RWPE2 (cell line): ENCODE measurements around the gene GREM1.

Source experiments
- ATAC-seq: fragments of 200-7000 bp; cut with Tn5 transposase; 3 replicates; pipeline ENCODE4 v1.9.1; 2021; ENCODE audit warnings: low read depth
- DNase-seq: peaks from one replicate; pipeline ENCODE4 v3.0.0-alpha.2; 2020; ENCODE audit warnings: low spot score
- H3K27ac ChIP-seq: fragments of 450-650 bp; 2 replicates; pipeline ENCODE4 v1.5.1; 2017; ENCODE audit warnings: mild to moderate bottlenecking; ENCODE audit not compliant: poor library complexity, severe bottlenecking
- H3K27me3 ChIP-seq: fragments of 250-450 bp; sonication (Bioruptor Pico); 2 replicates; pipeline ENCODE4 v1.5.1; 2021; ENCODE audit warnings: mild to moderate bottlenecking, moderate library complexity; ENCODE audit not compliant: insufficient read depth, poor library complexity, severe bottlenecking
- H3K36me3 ChIP-seq: fragments of 250-450 bp; sonication (Bioruptor Pico); 2 replicates; pipeline ENCODE4 v1.5.1; 2020; ENCODE audit warnings: low read depth, mild to moderate bottlenecking, moderate library complexity
- H3K4me1 ChIP-seq: fragments of 250-450 bp; sonication (Bioruptor Pico); 2 replicates; pipeline ENCODE4 v1.5.1; 2021; ENCODE audit warnings: mild to moderate bottlenecking, moderate library complexity; ENCODE audit not compliant: insufficient read depth, poor library complexity, severe bottlenecking
- H3K4me3 ChIP-seq: fragments of 250-450 bp; sonication (Bioruptor Pico); 2 replicates; pipeline ENCODE4 v1.5.1; 2021; ENCODE audit warnings: mild to moderate bottlenecking, moderate library complexity; ENCODE audit not compliant: severe bottlenecking
- H3K9me3 ChIP-seq: fragments of 250-450 bp; sonication (Bioruptor Pico); 2 replicates; pipeline ENCODE4 v1.5.1; 2021; ENCODE audit warnings: mild to moderate bottlenecking, moderate library complexity; ENCODE audit not compliant: severe bottlenecking
- TF ChIP-seq, protein P1 (sequence below): fragments of 450-650 bp; IDR thresholded peaks from one replicate; pipeline ENCODE4 v1.5.1; 2017; ENCODE audit warnings: mild to moderate bottlenecking, moderate library complexity; ENCODE audit not compliant: poor library complexity, severe bottlenecking

GREM1 gene

DNA sequence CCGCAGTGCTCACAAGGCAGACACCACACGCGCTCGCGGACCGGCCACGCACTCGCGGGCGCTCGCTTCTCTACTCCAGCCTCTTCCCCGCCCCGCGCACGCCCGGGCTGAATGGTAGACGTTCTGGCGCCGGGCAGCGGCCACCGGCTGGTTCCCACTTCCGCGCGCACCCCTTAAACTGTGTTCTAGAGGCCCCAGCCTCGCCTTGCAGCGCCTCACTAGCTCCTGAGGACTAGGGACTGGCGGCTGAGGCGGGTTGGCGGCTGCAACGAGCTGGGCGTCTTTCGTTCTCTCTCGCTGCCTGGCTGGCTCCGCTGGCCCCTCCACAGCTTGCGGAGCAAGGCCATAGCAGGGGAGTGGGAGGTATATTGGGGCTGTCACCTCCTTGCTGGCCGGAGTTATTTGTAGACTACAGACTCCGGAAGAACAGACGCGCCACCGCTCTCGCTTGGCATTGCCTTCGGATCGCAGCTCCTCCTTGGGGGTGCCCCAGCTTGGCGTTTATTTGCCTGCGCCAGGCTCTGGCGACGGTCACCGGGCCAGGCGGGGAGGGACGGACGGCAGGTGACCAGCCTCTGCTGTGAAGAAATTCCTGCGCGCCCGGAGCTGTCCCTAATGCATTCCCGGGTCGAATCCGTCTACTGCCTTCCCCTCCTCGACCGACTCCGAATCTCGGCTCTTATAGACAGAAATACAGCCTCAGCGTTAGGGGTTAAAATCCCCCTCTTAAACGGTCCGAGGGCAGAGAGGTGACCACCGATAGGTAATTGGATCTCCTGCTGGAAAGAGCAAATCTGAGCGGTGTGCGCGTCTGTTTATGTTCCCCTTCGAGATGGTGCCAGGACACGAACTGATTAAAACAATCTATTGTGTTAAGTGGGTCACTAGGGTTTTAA lies 1.3 kb downstream of the GREM1 start:
- DNase-seq (peak; percentile 68), ATAC-seq (peak; percentile 63)
- H3K27me3 ChIP-seq, result peaks cover 64% of the 10 kb centered on the region
- H3K9me3 ChIP-seq, result no peaks in the 10 kb centered on the region
- H3K4me3 ChIP-seq, result peak overlapping the region; percentile 28
- H3K4me1 ChIP-seq, result no peaks in the 10 kb centered on the region
- TF ChIP-seq, protein P1, sequence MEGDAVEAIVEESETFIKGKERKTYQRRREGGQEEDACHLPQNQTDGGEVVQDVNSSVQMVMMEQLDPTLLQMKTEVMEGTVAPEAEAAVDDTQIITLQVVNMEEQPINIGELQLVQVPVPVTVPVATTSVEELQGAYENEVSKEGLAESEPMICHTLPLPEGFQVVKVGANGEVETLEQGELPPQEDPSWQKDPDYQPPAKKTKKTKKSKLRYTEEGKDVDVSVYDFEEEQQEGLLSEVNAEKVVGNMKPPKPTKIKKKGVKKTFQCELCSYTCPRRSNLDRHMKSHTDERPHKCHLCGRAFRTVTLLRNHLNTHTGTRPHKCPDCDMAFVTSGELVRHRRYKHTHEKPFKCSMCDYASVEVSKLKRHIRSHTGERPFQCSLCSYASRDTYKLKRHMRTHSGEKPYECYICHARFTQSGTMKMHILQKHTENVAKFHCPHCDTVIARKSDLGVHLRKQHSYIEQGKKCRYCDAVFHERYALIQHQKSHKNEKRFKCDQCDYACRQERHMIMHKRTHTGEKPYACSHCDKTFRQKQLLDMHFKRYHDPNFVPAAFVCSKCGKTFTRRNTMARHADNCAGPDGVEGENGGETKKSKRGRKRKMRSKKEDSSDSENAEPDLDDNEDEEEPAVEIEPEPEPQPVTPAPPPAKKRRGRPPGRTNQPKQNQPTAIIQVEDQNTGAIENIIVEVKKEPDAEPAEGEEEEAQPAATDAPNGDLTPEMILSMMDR, result no peak
- no peak overlapping the region for H3K27ac ChIP-seq
- no peaks in the 10 kb centered on the region for H3K36me3 ChIP-seq

DNA sequence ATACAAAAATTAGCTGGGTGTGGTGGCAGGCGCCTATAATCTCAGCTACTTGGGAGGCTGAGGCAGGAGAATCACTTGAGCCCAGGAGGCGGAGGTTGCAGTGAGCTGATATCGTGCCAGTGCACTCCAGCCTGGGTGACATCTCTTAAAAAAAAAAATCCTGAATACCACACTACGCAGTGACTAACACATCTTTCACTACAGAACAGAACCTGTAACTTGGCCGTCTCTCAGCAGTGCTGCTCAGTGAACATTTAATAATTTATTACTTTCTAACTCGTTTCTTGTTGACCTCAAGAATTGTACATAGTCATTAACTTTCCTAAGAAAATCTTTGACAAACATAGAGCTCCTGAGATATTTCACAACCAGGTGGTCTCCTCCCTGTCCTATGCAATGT lies 3.8 kb downstream of the GREM1 start:
- ATAC-seq (no peak), DNase-seq (no peak)

DNA sequence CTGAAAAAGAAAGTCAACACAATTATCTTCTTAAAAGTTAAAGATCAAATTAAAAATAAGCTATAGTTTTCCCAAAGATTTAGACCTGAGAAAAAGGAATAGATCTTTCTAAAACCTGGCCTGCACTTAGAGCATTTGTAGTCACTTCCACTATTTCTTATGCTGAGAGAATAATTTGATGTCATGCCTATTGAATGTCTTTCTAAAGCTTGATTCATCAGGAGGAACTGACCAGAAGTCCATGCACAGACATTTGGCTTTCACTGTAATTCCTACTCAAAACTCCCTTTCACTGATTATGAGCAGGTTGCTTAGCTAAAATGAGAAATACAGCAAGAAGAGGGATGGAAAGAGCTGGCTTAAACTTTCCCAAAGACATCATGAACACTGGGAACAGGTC lies 4.3 kb downstream of the GREM1 start:
- Histone ChIP-seq H3K36me3 (no peaks in the 10 kb centered on the region), H3K27me3 (peaks cover 35% of the 10 kb centered on the region), H3K27ac (no peak overlapping the region), H3K9me3 (no peaks in the 10 kb centered on the region), H3K4me3 (no peak overlapping the region), H3K4me1 (no peaks in the 10 kb centered on the region)
- ATAC-seq (no peak), DNase-seq (no peak)
- TF ChIP-seq, protein P1, result no peak

More for the DNA sequence above, 3.8 kb downstream of the GREM1 start:
- H3K27me3 ChIP-seq, result peaks cover 41% of the 10 kb centered on the region
- no peaks in the 10 kb centered on the region for H3K4me1 ChIP-seq
- TF ChIP-seq, protein P1, result no peak
- no peaks in the 10 kb centered on the region for H3K9me3 ChIP-seq
- H3K27ac ChIP-seq, result no peak overlapping the region
- no peak overlapping the region for H3K4me3 ChIP-seq
- H3K36me3 ChIP-seq, result no peaks in the 10 kb centered on the region

DNA sequence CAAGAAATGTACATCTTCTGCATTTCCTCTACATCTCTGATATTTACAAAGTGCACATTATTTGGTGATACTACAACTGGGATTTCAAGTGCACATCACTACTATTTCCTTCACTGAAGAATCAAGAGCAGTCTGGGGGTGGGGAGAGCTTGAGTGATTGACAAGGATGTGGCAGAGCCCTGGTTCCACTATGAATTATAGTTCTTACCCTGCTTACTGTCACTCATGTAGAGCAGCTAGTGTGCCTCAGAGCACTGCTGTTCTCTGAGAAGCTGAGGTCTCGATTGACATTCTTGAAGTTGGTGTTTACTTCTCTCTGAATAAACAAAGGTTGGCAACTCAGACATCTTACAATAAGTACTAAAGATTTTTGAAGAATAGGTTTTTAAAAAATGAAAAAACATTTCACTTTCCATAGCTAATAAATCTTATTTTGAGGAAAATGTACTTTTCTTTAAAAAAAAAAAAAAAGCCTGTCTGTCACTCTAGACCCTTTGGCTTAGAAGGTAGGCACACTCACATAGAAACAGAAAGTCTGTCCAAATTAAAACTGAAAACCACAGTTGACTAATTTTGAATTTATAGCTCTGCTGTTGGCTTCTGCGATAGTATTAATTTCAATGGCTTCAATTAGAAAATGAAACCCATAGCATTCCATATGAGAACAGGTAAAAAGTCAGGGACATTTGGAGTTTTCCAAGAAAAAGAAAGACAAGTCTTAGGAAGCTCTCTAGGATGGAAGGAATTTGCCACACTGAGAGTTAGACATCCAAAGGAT lies 5.6 kb downstream of the GREM1 start:
- H3K27me3 ChIP-seq, result peaks cover 23% of the 10 kb centered on the region
- H3K36me3 ChIP-seq, result no peaks in the 10 kb centered on the region
- no peaks in the 10 kb centered on the region for H3K4me1 ChIP-seq
- ATAC-seq, result no peak
- H3K27ac ChIP-seq, result no peak overlapping the region
- H3K9me3 ChIP-seq, result no peaks in the 10 kb centered on the region
- H3K4me3 ChIP-seq, result no peak overlapping the region
- DNase-seq, result no peak
- TF ChIP-seq, protein P1, result no peak
